Stimulated activated CD4-positive, alpha-beta T cell treated with anti-CD3 and anti-CD28 coated beads, Interleukin-2, amount 100 ng/mL, for 24 hours (primary cell): Measurements from ENCODE around the gene POU6F2.

Experiments used
- DNase-seq, 2 donors: peaks; one replicate each; pipeline ENCODE4 v3.0.0-alpha.2; 2020

Gene POU6F2

DNA sequence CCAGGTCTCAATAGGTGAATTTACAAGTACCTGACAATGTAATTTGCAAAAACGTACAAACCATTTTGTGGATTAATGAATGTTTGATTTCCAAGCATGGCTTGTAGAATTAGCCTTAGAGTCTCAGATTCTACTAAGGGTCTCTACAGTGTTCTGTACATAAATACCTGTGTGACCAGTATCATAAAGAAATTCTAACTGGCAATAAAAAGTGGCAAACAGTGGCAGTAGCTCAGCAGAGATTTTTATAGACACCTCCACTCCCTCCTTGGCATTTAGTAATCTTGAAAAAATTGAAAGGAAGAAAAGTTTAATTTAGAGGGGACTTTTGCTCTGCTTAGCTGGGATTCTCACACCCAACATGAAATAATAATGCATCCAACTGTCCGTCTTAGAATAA lies 220.8 kb downstream of the POU6F2 start:
- no peak for DNase-seq

DNA sequence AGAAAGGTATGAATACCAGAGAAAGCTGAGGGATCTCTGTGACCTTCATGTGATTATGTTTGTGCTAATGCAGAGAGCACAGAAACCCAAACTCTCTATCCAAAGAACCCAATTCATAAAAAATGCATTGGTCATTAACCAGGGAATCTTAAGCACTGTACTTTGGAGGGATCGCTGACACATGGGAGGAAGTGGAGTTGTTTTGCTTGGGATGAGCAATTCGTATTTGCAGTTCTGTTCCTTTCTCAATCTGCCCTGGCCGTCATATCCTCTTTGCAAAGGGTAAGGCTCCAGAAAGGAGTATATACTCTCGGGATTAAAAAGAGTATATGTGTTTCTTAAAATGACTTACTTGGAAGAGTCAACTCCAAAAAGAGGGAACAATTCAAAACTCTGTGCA lies 221.3 kb downstream of the POU6F2 start:
- DNase-seq = no peak

DNA sequence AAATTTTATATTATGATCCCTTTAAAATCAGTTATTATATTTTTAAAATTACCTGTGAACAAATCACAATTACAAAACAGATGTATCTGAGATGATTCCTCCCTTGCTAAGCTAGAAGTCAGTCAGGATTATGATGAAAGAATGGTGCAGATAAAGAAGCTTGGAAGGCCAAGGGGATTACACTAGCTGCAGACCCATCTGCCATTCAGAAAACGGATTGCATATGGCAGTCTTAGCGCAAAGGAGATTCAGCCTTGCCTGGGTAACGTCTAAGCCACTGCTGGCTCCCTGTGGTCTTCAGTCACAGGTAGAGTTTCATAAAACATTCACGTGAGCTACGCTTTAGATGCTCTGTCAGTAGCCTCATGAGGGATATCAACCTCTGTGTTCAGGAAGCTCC lies 222.2 kb downstream of the POU6F2 start:
- no peak for DNase-seq

DNA sequence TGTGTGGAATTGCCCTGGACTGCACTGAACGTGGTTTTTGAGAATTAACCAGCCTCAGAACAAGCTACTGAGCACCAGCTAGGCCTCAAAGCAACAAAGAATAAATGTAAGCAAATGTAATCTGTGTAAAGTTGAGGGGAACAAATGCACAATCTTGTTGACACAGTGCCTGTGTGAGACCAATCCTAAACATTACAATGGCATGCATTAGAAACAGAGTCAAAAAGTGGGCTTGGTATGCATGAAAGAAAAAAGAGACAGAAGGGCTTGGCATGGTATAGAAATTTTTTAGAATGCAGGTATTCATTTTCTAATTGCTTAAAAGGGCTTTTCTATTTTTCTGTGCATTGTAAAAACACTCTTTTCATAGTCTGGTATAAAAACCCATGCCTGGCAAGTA lies 224.3 kb downstream of the POU6F2 start:
- DNase-seq = no peak

DNA sequence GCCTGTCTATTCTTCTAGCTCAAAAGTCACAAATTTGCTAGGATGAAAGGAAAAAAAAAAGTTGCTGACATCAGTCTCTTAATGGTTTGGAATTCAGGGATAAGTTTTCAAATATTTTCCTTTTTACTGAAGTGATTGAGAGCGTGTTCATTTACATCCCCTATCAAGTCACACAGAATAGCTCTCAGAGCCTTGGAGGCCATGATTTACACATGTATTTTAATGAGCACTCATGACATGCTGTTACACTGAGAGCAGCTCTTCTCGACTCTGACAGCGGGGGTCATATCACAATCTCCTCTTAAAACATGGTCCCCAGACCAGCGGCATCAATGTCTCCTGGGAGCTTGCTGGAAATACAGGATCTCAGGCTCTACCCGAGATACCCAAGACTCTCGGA lies 232.7 kb downstream of the POU6F2 start:
- DNase-seq = no peak

DNA sequence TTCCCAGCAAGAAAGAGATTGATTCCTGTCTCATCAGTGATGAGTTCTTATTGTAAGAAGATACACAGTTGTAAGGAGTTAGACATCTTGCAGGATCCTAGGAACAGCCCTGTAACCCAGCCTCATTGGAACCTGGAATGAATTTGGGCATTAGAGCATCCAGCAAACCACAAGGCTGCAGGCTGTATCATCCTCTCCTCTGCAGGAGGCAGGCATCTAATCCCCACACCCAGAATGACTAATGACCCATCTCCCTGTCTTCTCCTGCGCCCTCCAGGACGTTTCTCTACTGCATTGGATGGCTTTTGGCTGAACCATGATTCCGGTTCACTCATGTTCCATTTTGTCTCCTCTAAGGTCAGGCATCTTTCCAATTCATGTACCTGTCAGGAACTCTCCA lies 233.9 kb downstream of the POU6F2 start:
- no peak for DNase-seq

DNA sequence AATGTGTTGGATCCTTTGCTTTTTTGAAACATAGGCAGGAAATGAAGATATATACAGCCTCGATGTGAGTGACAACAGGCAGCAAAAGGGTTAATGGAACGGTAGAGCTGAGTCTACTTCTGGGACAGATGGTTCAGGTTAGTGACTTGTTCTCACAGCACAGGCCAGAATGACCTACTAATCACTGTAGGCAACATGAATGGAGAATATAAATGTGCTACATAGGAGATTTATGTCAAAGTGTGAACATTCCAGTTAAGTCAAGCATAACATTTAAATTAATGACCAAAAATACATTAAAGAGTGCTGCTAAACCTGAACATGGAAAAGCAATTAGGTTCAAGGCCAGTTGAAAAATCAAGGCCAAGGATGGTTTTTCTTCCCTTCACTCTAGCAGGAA lies 235.2 kb downstream of the POU6F2 start:
- no peak for DNase-seq

DNA sequence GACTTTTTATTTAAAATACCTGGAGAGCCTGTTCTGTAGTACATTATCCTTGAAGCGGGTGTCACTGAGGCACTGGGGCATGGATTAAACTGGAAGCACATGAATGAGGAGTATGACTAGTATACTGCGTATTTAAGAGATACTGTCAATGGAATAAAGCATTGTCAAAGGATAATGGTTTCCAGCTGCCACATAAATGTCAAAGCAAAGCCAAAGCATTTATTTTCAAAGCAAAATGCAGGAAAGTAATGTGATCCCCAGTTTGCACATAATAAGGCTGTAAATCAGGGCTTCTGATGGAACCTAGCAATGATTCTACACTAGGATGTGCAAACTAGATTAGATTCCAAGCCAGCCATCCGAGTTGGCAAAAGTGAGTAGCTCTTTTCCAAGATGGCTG lies 240.1 kb downstream of the POU6F2 start:
- no peak for DNase-seq

DNA sequence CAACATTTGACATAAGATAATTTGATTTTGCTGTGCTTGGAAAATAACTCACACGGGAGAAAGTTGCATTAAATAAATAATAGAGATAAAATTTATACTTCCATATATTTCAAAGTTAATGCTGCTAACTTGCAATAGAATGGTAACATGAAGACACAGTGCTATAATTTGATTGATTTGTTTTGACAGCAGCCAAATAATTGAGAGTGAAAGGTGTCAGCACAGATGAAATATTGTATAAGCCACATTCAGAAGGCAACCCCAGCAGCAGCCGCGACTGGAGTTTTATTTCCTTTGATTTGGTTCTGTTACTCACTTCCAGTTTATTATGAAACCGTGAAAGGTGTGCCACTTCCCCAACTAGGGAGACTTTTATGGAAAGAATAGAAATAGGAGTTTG lies 242.2 kb downstream of the POU6F2 start:
- DNase-seq = no peak

DNA sequence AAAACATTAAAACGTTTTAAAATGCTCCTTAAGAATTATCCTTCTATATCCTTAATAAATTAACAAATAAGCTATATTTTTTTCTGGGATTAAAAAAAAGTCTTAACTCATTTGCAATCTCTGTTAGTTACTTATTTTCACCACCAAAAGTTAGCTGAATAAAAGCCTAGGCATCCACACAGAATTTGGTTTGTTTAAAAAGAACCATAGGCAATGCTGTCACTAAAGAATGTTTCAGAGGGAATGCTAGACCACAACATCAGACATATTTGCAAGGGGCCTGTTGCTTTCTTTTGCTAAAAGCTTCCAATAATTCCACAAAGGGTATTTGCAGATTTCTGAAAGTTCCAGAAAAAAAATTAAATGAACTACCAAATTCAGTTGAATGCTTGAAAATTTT lies 244.2 kb downstream of the POU6F2 start:
- no peak for DNase-seq

DNA sequence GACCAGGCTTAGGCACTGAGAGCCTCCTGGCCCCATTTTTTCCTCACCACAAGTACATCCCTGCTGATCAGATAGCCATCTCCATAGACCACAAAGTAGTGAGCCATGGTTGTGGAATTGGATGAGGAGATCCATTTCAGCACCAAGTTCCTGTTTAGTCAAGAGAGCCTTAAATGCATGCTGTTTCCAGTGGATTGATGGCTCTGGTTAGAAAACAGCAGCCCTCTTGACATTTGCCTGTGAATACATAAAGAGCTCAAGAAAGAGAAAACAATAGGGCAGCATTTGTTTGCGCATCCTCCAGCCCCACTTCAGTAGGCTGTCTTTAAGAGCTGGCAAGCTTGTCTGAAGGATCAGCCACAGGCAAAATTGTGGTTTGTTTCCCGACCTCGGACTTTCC lies 251.2 kb downstream of the POU6F2 start:
- no peak for DNase-seq

DNA sequence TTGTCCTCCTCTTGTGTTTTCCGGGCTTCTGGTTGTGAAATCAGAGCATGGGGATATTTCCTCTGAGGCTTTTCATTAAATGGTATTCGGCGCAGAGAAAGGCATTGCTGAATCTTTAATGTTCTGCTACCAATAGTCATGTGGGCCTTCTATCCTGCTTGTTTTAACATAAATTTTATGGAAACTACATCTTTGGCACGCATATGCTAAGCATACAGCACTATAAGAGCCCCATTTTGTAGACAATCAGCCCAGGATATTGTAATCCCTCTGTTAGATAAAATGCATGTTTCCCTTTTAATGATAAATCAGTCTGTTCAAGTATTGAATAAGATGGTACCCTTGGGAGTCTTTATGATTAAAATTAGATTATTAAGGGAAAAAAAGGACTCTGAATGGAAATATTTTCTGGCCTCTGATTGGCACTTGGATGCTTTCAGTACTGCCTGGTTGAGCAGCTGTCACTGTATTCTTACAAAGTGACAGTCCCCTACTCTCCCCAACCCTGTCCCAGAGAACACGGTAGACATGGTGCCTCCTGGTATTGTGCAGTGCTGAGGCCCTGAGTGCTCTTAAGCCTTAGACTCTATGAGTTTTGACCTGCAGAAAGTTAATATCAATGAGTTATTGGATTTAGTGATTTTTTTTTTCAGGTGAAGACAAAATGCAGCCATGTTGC lies 256.3 kb downstream of the POU6F2 start:
- DNase-seq = no peak

DNA sequence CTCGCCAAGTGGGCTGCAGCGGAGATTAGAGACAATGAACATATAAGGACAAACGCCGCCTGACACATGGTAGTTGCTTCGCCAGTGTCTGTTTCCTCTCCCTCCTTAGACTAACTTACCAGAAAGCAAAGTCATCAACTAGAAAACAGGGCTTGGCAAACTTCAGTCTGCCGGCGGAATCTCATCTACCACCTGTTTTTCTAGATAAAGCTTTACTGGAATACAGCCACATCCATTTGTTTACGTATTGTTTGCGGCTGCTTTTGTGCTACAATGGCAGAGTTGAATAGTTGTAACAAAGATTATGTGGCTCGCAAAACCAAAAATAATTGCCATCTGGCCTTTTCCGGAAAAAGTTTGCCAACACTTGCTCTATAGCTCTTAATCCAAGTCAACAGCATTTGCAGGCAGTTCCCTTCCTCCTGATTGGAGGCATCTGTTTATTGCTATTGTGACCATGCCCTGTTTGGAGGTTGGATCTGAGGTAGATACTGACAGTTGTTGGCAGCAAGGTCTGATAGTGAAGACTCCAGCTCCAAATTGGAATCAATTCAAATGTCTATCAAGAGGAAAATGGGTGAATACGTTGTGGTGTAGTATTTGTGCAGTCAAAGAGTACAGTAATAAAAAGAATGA lies 260.6 kb downstream of the POU6F2 start:
- DNase-seq = no peak

DNA sequence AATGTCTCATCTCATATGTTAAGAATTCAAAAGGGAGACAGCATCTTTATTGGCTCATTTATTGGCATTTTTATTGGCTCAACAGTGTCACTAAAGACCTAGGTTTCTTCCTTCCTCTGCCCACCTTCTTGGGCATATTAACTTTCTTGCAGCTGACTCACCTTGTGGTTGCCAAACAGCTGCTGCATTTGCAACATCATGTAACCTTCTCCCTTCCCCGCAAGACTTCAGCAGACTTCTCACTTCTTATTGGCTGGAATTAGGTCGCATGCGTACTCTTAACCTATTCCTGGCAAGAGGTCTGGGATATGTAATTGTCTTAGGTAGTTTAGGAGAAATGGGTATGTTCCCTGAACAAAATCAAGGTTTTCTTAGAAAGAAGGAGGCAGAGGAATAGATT lies 263.2 kb downstream of the POU6F2 start:
- no peak for DNase-seq

DNA sequence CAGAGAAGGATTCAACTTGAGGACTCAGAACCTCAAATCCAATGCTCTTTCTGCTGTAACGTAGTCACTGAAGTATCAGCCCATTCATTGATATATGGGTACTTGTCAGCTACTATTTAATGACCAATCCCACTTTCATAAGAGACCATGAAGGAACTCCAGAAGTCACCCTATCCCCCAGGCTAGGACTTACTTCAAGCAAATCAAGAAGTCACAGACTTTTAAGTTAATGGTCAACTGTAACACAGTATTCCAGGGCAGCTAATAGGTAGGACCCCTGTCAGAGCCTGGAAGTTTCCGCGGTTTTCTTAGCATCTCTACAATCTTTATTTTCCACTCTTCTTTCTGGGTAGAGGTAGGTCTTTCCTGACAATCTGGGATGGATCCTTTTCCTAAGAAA lies 269.9 kb downstream of the POU6F2 start:
- no peak for DNase-seq

DNA sequence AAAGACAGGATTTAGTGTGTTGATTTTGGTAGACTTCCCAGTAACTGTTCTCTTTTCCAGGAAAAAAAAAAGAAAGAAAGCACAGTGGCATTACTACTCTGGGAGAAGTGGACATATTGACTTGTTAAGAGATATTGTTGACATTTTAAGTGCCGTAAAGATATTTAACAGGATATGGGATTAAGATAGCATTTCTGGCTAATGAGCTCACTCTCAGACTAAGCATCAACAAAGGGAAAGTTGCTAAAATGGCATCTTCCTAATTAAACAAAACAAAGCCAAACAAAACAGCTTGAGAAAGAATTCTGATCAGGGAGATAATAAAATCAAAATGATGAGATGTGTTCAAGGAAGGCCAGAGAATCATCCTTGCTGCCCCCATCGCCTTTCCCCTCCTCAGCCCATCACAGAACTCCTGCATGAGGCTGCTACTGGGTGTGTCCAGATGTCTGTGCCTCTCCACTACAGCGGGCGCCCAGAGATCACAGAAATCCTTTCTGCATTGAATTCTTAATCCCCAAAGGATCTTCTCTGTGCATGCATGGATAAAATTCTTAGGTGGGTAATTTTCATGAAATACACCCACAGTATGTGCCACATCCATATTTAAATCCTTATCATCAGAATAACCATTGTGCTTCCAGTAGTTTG lies 270.5 kb downstream of the POU6F2 start:
- DNase-seq = no peak

DNA sequence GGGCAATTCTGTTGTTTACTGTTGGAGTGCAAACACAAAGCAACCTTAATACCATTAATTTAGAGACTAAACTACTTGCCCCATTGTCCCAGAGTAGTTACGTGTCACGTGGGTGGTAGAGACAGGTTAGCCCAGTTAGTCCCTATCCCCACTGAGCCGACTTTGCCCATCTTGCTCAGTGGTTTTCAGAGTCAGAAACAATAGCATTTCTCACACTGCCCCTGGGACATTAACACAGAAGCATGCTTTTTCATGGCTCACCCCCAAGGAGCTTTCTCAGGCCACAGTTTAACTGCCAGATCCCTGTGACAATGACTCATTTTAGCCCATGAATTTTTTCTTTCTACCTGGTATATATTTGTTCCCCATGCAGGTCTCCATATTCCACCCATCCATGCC lies 271.0 kb downstream of the POU6F2 start:
- no peak for DNase-seq

DNA sequence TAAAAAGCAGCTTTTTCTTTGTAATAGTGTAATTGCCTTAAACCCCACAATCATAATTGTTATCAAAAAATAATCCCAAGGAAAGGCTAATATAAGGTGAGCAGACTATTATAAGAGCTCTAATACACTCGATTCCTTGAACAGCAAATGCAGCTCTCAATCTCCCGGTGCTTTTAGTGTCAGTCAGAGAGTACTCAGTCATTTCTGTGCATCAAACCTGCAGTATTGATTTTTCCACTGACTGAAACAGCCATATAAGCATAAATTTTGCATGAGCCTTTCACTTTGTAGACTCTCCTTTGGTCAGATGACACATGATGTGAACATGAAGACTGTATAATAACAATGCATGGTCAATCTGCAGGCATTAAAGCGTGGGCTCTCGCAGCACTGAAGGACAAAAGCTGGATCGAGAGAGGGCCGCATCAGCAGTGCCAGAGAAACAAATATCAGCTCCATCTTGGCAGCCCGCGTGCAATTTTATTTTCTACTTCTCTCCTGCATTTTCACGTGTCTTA lies 272.0 kb downstream of the POU6F2 start:
- no peak for DNase-seq

DNA sequence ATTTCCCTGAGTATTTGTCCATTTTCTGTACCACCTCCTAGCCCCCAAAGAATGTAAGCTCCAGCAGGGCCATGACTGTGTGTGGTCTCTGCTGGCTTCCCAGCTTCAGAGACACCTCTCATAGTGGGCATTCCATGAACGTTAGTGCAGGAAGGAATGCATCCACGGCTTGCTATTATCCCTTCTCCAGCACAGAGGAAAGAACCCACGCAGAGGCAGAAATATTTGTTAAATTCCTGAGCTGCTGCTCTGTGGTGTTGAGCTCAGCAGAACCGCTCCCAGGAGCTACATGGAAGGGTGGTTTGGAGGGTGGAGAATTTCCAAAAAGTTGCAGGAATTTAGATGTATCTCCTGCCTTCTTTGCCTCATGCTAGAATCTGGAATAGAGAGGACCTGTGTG lies 275.2 kb downstream of the POU6F2 start:
- DNase-seq = no peak

DNA sequence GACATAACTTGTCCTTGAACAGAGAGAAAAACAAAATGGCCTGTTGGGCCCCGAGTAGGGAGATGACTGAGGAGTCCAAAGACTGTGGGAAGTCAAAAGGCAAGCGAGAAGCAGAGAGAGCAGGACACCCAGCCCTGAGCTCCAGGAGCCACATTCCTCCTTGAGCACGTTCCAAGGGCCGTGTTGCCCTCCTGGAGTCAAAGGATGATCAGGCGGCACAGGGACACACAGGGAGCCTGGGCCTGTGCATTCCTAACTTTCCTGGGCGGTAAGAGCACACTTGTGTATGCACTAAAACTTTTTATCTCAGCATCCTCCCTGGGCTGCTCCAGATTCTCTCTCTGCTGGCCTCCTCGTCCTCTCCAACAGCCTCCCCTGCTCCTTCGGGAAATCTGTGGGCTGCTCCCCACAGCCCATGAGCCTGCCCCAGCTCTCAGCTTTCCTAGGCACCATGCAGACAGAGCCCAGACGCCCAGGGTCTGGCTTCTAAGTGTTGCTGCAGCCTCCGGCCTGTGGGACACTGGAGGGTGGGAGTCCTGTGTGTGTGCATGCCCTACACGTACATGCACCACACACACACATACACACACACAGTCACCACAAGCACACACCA lies 281.8 kb downstream of the POU6F2 start:
- no peak for DNase-seq

DNA sequence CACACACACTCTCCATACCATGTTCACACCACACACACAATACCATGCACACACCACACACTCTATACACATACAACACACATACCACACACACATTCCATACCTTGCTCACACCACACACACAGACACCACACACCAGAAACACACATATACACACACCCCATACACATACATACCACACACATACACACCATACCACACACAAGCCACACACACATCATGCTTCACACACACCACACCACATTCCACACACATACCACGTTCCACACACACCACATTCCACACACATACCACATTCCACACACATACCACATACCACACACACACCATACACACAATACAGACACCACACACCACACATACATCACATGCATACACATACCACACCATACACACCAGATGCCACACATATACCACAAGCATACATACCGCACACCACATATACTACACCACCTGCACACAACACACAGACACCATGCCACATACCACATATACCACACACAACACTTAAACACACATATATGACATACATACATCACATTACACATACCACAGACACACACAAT lies 282.7 kb downstream of the POU6F2 start:
- no peak for DNase-seq

DNA sequence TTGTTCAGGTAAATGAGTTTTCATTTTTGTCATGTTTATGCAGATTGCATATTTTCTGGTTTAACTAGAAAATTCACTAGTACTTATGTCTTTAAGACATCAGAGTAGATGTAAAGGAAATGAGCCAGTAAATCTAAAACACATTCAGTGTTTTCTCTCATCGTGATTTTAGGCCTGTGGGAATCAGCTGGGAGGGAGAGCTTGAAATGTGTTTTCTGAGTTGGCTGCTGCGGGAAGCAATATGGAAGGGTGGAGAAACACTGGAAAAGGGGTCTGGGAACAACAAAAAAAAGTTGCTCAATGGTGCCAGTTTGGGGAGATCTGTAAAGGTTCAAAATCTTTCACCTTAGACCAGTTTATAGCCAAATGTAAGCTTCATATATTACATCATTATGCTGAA lies 284.1 kb downstream of the POU6F2 start:
- no peak for DNase-seq
